Heart left ventricle (tissue), 16 donors: ENCODE measurements around the gene KRT35. TPM values are rescaled to one million over a fixed set of nuclear protein-coding genes. Genes with fewer than 3 reads are reported as not detected.

Source experiments
- ATAC-seq, 4 donors: fragments of 200-7000 bp; cut with Tn5 transposase; one replicate each; pipeline ENCODE4 v1.9.1; 2020 to 2022; ENCODE audit warnings: moderate library complexity in 4 of 4, mild to moderate bottlenecking in 3 of 4, moderate number of reproducible peaks in 1 of 4
- DNase-seq, 5 donors: peaks; one replicate each; pipeline ENCODE4 v3.0.0-alpha.2; 2020
- H3K27ac ChIP-seq, 12 donors: fragments of 200-600 bp; sonication (generic) in 4 of 12; one replicate each; pipeline versions ENCODE4 v1.5.0 to v1.8.0; 2016 to 2022; ENCODE audit warnings: mild to moderate bottlenecking in 2 of 12
- H3K27me3 ChIP-seq, 9 donors: fragments of 200-600 bp; sonication (generic) in 2 of 9; one replicate each; pipeline versions ENCODE4 v1.5.1 to v1.8.0; 2016 to 2022; ENCODE audit warnings: mild to moderate bottlenecking in 3 of 9
- H3K36me3 ChIP-seq, 9 donors: fragments of 200-600 bp; sonication (generic) in 2 of 9; one replicate each; pipeline versions ENCODE4 v1.5.0 to v1.8.0; 2018 to 2022; ENCODE audit warnings: mild to moderate bottlenecking in 2 of 9
- H3K4me1 ChIP-seq, 12 donors: fragments of 200-600 bp; sonication (generic) in 4 of 12; one replicate each; pipeline versions ENCODE4 v1.5.0 to v1.8.0; 2016 to 2022; ENCODE audit warnings: mild to moderate bottlenecking in 3 of 12
- H3K4me3 ChIP-seq, 12 donors: fragments of 200-600 bp; sonication (generic) in 4 of 12; one replicate each; pipeline versions ENCODE4 v1.5.0 to v1.8.0; 2017 to 2022; ENCODE audit warnings: mild to moderate bottlenecking in 9 of 12, moderate library complexity in 4 of 12
- H3K9me3 ChIP-seq, 12 donors: fragments of 200-600 bp; sonication (generic) in 4 of 12; one replicate each; pipeline versions ENCODE4 v1.5.0 to v1.8.0; 2016 to 2022; ENCODE audit warnings: mild to moderate bottlenecking in 1 of 12
- CTCF ChIP-seq, 12 donors: fragments of 200-600 bp; sonication (generic) in 4 of 12; IDR thresholded peaks; one replicate each; pipeline versions ENCODE4 v1.5.0 to v1.8.0; 2018 to 2022; ENCODE audit warnings: antibody characterized with exemption in 12 of 12, mild to moderate bottlenecking in 5 of 12
- POLR2A ChIP-seq, 2 donors: fragments of 450-650 bp; IDR thresholded peaks; one replicate each; pipeline ENCODE4 v1.6.1; 2017; ENCODE audit warnings: antibody characterized with exemption in 2 of 2, mild to moderate bottlenecking in 2 of 2, moderate library complexity in 2 of 2
- WGBS, 4 donors: extraction: QIAGEN DNeasy Blood & Tissue Kit in 2 of 4; methylation state at CpG; one replicate each; pipeline versions ENCODE4 v1.1.5 to v1.1.7; 2013 to 2018; 5-methylcytosine and 5-hydroxymethylcytosine counted together
- intact Hi-C, 10 donors: fragments of 100-400 bp; cut with DNase I; formaldehyde crosslinking; loops; one replicate each; pipeline versions ENCODE4 v1.11.1 to v1.14.2; 2022
- polyA plus RNA-seq, 2 donors: library from polyadenylated mRNA; stranded (reverse); fragments of 200-250 nt; gene quantifications; one replicate each; pipeline ENCODE4 v1.2.3, GENCODE V29; 2013
- total RNA-seq, 9 donors: library from RNA; depleted of rRNA in 2 of 9; stranded (reverse); fragments of >200 nt in 2 of 9; fragmentation: NEBNext Ultra II Directional in 3 of 9; extraction: Animal tissue kit (Norgen Biotek cat#: 25700) in 3 of 9; gene quantifications; one replicate each; pipeline versions ENCODE4 v1.1.0 to v1.2.4, GENCODE V29; 2016 to 2023
- donor health status: ischemic (EF 13 %, LVEDD 7.1; RV severe dilation, severe dysfunction).
- donor health status: healthy with polysubstance abuse.
- donor health status: DM: no; HTN: yes; CAD: no.
- donor health status: DM: no; HTN: no; CAD: no.
- donor health status: ischemic (EF 25% LVEDD 6.9; RV normal size, moderate dysfunction).
- donor health status: ischemic (EF 25% LVEDD 5.7; RV mildly dilated, moderate dysfunction).
- donor health status: healthy.
- donor health status: DM: yes; HTN: yes; CAD: no.
- donor health status: ischemic (EF 35%, LVEDD 5.7; RV mildly dilated, moderate dysfunction).
- donor health status: nonischemic (EF 11% LVEDD 7.7; RV severe dilation, severe dysfunction).
- donor health status: DM: yes; HTN: yes; CAD: no.
- donor health status: PGD.
- donor health status: ischemic (EF 29% LVEDD 5.4; RV normal size, mild dysfunction).
- donor health status: nonischemic (EF 23%, LVEDD 6.1; RV moderate dilation, normal function).

The KRT35 gene
- total and polyA plus RNA-seq, 11 donors: not detected

GRCh38 chr17:41486316-41486715, 5.4 kb upstream of the KRT35 start:
- ATAC-seq: no peak
- TF ChIP-seq CTCF (IDR thresholded peaks at IDR 0.05): no peak
- H3K9me3 ChIP-seq: no peaks in the 10 kb centered on the region
- intact Hi-C loops: no loop called here
- H3K4me1 ChIP-seq: peaks cover 0 to 8% (median 0%) of the 10 kb centered on the region in 12 donors
- no peak for DNase-seq
- no peak overlapping the region for H3K27ac ChIP-seq
- H3K36me3 ChIP-seq: no peaks in the 10 kb centered on the region
- 87 to 91% (median 89%) methylated on average over 13 of the region's 13 CpGs for WGBS, 4 donors
- peaks cover 0 to 17% (median 3%) of the 10 kb centered on the region in 9 donors for H3K27me3 ChIP-seq
- H3K4me3 ChIP-seq: no peak overlapping the region

- 71 to 78% (median 72%) methylated on average over 8 of the region's 8 CpGs for WGBS, 4 donors
- Histone ChIP-seq H3K4me3 (no peak overlapping the region), H3K9me3 (no peaks in the 10 kb centered on the region), H3K36me3 (no peaks in the 10 kb centered on the region), H3K27ac (no peak overlapping the region), H3K27me3 (peaks cover 0 to 17% (median 3%) of the 10 kb centered on the region in 9 donors), H3K4me1 (peaks cover 0 to 7% (median 0%) of the 10 kb centered on the region in 12 donors)
- TF ChIP-seq POLR2A (IDR thresholded peaks at IDR 0.05) (no peak), CTCF (IDR thresholded peaks at IDR 0.05) (no peak)
- intact Hi-C loops: no loop called here
- DNase-seq (no peak), ATAC-seq (peak in 3 of 4 donors; percentile 22 to 79 (median 56))
Observed at GRCh38 chr17:41484920-41485904, 4.3 kb upstream of the KRT35 start.

- peak in 2 of 4 donors; percentile 21 to 41 for ATAC-seq
Observed at GRCh38 chr17:41483991-41484826, 3.3 kb upstream of the KRT35 start.

More at GRCh38 chr17:41483991-41484826, 3.3 kb upstream of the KRT35 start:
- H3K9me3 ChIP-seq: no peaks in the 10 kb centered on the region
- H3K27ac ChIP-seq: no peak overlapping the region
- DNase-seq: no peak
- intact Hi-C loops: no loop called here
- TF ChIP-seq CTCF (IDR thresholded peaks at IDR 0.05) (no peak), POLR2A (IDR thresholded peaks at IDR 0.05) (no peak)
- no peaks in the 10 kb centered on the region for H3K36me3 ChIP-seq
- peaks cover 0 to 17% (median 3%) of the 10 kb centered on the region in 9 donors for H3K27me3 ChIP-seq
- no peak overlapping the region for H3K4me3 ChIP-seq
- 43 to 57% (median 55%) methylated on average over 7 of the region's 7 CpGs for WGBS, 4 donors
- H3K4me1 ChIP-seq: no peaks in the 10 kb centered on the region
